ENCODE measurements around the gene MPI.

MPI gene

DNA sequence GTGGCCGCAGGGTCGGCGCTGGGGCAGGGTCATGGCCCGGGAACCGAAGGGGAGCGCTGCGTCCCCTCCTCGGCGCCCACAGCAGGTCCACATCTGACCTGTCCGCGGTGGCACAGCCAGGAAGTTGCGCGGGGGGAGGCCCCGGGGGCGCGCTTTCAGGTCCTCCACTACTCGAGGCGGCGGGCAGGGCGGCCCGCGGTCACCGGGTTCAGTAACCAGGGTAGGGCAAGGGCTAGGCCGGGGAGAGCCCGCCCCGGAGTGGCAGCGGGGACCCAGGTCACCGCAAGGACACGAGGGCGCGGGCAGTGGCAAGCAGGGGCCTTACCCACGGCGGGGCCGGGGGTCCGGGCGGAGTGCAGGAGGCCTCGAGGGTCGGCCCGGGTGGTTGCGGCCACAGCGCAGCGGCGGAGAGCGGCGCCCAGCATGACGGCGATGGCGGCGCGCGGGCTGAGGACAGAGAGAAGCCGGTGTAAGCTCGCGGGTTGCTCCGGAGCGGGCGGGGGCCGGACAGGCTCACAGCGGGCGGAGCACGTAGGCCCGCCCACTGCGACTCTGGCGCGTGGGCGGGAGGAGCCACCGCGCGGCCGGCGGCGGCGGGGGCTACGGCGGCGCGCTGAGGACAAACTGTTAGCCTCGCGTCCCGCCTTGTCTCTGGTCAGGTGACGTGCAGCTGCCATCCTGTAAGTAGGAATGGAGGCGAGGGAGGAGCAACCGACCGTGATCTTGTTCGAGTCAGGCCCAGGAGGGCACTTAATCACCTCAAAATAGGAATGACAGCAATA lies 47.9 kb downstream of the MPI start, which contains the start of gene COX5A:
Gene COX5A, minus strand, starts transcription at position 484 of the 782 bp plus-strand sequence. Its CDS starts 59 bp downstream, at position 425.
- DNase-seq = peak; percentile 85 to 90

DNA sequence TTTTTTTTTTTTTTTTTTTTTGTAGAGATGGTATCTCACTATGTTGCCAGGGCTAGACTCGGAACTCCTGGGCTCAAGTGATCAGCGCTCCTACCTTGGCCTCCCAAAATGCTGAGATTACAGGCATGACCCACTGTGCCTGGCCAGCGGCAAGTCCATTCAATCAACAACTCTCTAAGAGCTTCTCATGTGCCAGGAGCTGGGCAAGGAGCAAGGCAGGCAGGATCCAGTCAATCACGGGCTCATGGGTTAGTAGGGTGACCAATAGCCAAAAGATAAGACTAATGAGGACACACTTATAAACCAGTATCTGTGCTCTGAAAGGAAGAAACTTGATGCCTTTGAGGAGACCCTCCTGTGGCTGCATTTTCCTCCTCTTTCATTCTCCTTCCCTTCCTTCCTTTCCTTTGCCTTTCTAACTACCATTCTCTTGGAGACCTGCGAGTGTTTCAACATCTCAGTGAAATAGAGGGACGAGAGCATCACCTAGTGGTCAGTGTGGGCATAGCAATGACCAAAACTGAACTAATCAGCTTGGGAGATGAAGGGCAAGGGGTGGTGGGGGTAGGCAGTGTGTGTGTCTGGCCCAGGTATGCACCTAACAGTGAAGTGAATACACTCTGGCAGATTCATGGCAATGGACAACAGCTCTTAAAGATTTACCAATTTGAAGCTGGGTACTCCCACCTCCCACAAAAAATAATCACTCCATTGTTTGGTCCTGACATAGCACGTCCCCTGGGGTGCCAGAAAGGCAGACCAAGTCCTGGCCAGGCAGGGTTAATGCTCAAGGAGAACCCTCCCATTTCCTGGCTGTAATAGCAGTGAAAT lies 60.5 kb downstream of the MPI start:
- peak; percentile 77 to 83 for DNase-seq

- DNase-seq = no peak
Measured at GRCh38 chr15:74951006-74951405, 61.2 kb downstream of the MPI start.
